Calu3 (cell line): ENCODE measurements around the gene ZBTB20. TPM values are rescaled to one million over a fixed set of nuclear protein-coding genes. Genes with fewer than 3 reads are reported as not detected.

Experiments
- BruUV-seq: library from RNA; stranded (reverse); fragments of 400-500 nt; replicated peaks from 2 replicates; lab custom pipeline; 2021; lab: Mats Ljungman, UMichigan
- CTCF ChIA-PET: fragments of 300-600 bp; sonication (Branson Sonifier 250); formaldehyde crosslinking; loops from one replicate; lab custom pipeline; 2022; ENCODE audit warnings: antibody characterized with exemption; lab: Charles Lee
- DNase-seq: peaks from one replicate; pipeline ENCODE4 v3.0.0; 2022
- H3K27ac Mint-ChIP-seq: one replicate; pipeline ENCODE4 v1.8.0; 2022; ENCODE audit warnings: mixed read lengths; ENCODE audit not compliant: unreplicated experiment
- H3K27me3 Mint-ChIP-seq: one replicate; pipeline ENCODE4 v1.8.0; 2022; ENCODE audit warnings: mixed read lengths; ENCODE audit not compliant: unreplicated experiment
- H3K36me3 Mint-ChIP-seq: one replicate; pipeline ENCODE4 v1.8.0; 2022; ENCODE audit warnings: mild to moderate bottlenecking, moderate library complexity, mixed read lengths; ENCODE audit not compliant: insufficient read depth, unreplicated experiment
- H3K4me1 Mint-ChIP-seq: one replicate; pipeline ENCODE4 v1.8.0; 2022; ENCODE audit warnings: mild to moderate bottlenecking, low read depth, mixed read lengths; ENCODE audit not compliant: unreplicated experiment
- H3K4me3 Mint-ChIP-seq: one replicate; pipeline ENCODE4 v1.8.0; 2022; ENCODE audit warnings: mild to moderate bottlenecking, low read depth, moderate library complexity, mixed read lengths; ENCODE audit not compliant: unreplicated experiment
- H3K9me3 Mint-ChIP-seq: one replicate; pipeline ENCODE4 v1.8.0; 2022; ENCODE audit warnings: low read depth, mixed read lengths; ENCODE audit not compliant: unreplicated experiment
- intact Hi-C: fragments of 100-400 bp; cut with micrococcal nuclease; formaldehyde crosslinking; loops from one replicate; pipeline ENCODE4 v1.10.0; 2022; ENCODE audit not compliant: unreplicated experiment
- total RNA-seq: library from RNA; stranded (reverse); gene quantifications from 2 replicates; pipeline ENCODE4 v1.2.3, GENCODE V29; 2022
- TF ChIP-seq, protein P1 (sequence below): fragments of 200-600 bp; IDR thresholded peaks from one replicate; pipeline ENCODE4 v1.8.0; 2022; ENCODE audit warnings: antibody characterized with exemption; ENCODE audit not compliant: unreplicated experiment

The ZBTB20 gene
- total RNA-seq, 1 experiment from 2014 or later, result 24.1 TPM

- CTCF ChIA-PET, result no interaction called here
- no TSS peak for BruUV-seq
- Mint-ChIP-seq H3K27ac (no peak overlapping the region), H3K9me3 (no peaks in the 10 kb centered on the region), H3K27me3 (no peaks in the 10 kb centered on the region), H3K36me3 (peaks cover 5% of the 10 kb centered on the region), H3K4me3 (no peak overlapping the region), H3K4me1 (peaks cover 18% of the 10 kb centered on the region)
- no peak for DNase-seq
- intact Hi-C loops, result no loop called here
- TF ChIP-seq, protein P1, sequence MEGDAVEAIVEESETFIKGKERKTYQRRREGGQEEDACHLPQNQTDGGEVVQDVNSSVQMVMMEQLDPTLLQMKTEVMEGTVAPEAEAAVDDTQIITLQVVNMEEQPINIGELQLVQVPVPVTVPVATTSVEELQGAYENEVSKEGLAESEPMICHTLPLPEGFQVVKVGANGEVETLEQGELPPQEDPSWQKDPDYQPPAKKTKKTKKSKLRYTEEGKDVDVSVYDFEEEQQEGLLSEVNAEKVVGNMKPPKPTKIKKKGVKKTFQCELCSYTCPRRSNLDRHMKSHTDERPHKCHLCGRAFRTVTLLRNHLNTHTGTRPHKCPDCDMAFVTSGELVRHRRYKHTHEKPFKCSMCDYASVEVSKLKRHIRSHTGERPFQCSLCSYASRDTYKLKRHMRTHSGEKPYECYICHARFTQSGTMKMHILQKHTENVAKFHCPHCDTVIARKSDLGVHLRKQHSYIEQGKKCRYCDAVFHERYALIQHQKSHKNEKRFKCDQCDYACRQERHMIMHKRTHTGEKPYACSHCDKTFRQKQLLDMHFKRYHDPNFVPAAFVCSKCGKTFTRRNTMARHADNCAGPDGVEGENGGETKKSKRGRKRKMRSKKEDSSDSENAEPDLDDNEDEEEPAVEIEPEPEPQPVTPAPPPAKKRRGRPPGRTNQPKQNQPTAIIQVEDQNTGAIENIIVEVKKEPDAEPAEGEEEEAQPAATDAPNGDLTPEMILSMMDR, result no peak
Measured at GRCh38 chr3:114506591-114507300, 640.3 kb downstream of the ZBTB20 start.

GRCh38 chr3:114504941-114505628 is 642.0 kb downstream of the ZBTB20 start:
- Mint-ChIP-seq H3K36me3 (peaks cover 5% of the 10 kb centered on the region), H3K27me3 (no peaks in the 10 kb centered on the region), H3K4me1 (peaks cover 22% of the 10 kb centered on the region), H3K27ac (no peak overlapping the region), H3K4me3 (no peak overlapping the region), H3K9me3 (no peaks in the 10 kb centered on the region)
- CTCF ChIA-PET, result no interaction called here
- TF ChIP-seq, protein P1, result no peak
- intact Hi-C loops, result no loop called here
- BruUV-seq, result no TSS peak
- no peak for DNase-seq

- Mint-ChIP-seq H3K36me3 (no peaks in the 10 kb centered on the region), H3K9me3 (no peaks in the 10 kb centered on the region), H3K4me3 (no peak overlapping the region), H3K4me1 (peaks cover 50% of the 10 kb centered on the region), H3K27ac (no peak overlapping the region), H3K27me3 (no peaks in the 10 kb centered on the region)
- TF ChIP-seq, protein P1, result no peak
- CTCF ChIA-PET, result no interaction called here
- intact Hi-C loops, result no loop called here
- no peak for DNase-seq
- BruUV-seq, result no TSS peak
Measured at GRCh38 chr3:114502204-114502603, 644.9 kb downstream of the ZBTB20 start.

DNA sequence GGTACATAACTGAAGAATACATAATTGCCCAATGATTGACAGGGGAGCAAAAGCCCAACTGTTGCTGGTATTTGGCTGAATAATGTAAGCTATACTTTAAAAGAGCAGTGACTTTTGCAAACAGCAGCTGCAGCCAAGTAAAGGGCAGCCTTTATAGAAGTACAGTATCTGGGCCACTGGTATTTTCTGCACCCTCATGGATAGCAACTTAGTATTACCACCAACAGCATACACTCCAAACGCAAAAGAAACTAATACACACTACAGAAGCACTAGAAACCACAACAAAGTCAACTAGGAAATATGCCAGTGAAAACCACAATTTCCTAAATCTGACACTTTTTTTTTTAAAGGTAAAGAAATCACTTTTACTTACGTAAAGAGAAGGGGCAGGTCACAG is 647.1 kb downstream of the ZBTB20 start:
- Mint-ChIP-seq H3K4me3 (no peak overlapping the region), H3K27ac (peak overlapping the region; percentile 55), H3K27me3 (no peaks in the 10 kb centered on the region), H3K36me3 (no peaks in the 10 kb centered on the region), H3K9me3 (no peaks in the 10 kb centered on the region), H3K4me1 (peaks cover 43% of the 10 kb centered on the region)
- no peak for DNase-seq
- BruUV-seq, result no TSS peak
- CTCF ChIA-PET, result interaction anchor here (0.5 kb wide), 1 partner anchor 347 kb away, joined by 3 read pairs; no protein-coding TSS in a partner anchor
- TF ChIP-seq, protein P1, result no peak
- intact Hi-C loops, result no loop called here
